ENCODE data around the gene EVI5.

The EVI5 gene

GRCh38 chr1:92519043-92519442 lies 265.9 kb downstream of the EVI5 start:
- POLR2A ChIA-PET = no interaction called here
- TF ChIP-seq NFRKB (IDR thresholded peaks at IDR 0.05) = no peak
- TF ChIP-seq ELF4 (IDR thresholded peaks at IDR 0.05) = no peak
- no peak for TF ChIP-seq SUZ12 (IDR thresholded peaks at IDR 0.05)
- TF ChIP-seq FOXA1 (IDR thresholded peaks at IDR 0.05) = no peak
- TF ChIP-seq FOXK2 (IDR thresholded peaks at IDR 0.05) = no peak
- no peak for TF ChIP-seq HDGF (IDR thresholded peaks at IDR 0.05; ENCODE audit: borderline replicate concordance)
- TF ChIP-seq L3MBTL2 (conservative IDR thresholded peaks at IDR 0.05) = no peak
- TF ChIP-seq, protein P1, sequence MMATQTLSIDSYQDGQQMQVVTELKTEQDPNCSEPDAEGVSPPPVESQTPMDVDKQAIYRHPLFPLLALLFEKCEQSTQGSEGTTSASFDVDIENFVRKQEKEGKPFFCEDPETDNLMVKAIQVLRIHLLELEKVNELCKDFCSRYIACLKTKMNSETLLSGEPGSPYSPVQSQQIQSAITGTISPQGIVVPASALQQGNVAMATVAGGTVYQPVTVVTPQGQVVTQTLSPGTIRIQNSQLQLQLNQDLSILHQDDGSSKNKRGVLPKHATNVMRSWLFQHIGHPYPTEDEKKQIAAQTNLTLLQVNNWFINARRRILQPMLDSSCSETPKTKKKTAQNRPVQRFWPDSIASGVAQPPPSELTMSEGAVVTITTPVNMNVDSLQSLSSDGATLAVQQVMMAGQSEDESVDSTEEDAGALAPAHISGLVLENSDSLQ (IDR thresholded peaks at IDR 0.05) = no peak
- TF ChIP-seq LEF1 (IDR thresholded peaks at IDR 0.05; ENCODE audit: borderline replicate concordance) = no peak
- TF ChIP-seq CTBP1 (IDR thresholded peaks at IDR 0.05; ENCODE audit: borderline replicate concordance) = no peak
- no peak for TF ChIP-seq FOXM1 (IDR thresholded peaks at IDR 0.05; ENCODE audit: borderline replicate concordance)
- TF ChIP-seq ARNT (IDR thresholded peaks at IDR 0.05) = no peak
- DNase-seq (ENCODE audit: extremely low spot score) = no peak
- CTCF ChIA-PET = no interaction called here

DNA sequence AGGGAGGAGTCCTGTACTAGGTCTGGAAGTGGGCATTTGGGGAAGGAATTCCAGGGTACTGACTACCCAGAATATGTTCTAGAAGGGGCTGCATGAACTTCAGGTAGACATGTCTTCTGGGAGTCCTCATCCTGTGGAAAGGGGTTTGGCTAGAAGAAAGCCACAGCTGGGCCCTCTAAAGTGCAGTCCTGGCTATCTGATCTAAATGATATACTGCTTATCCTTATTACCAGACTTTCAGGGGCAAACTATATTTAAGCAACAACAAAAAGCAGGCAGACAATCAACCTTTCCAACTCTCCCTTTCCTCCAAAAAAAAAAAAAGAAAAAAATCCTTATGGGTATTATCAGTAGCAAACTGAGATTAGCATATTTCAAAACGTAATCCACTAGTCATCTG lies 268.3 kb downstream of the EVI5 start:
- ChIA-PET CTCF (interaction anchor here (0.6 kb wide), 1 partner anchor 25 kb away, joined by 5 read pairs; no protein-coding TSS in a partner anchor), POLR2A (no interaction called here)

DNA sequence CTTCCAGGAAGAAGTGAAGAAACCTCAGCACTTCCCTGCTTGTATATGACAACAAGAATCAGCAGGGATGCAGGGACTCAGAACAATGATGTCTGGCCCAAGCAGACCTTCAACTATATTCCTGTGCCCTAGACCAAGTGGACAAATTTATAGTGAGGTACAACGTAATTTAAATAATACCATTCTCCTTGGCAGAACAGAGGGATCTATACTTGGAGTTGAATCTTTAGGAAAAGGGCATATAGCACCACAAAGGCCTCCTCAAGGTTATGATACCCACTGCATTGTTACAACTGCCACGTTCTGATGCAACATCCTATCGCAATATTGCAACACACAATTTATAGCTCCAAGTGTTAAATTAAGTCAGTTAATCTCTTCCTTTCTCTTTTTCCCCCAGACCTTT lies 269.1 kb downstream of the EVI5 start:
- CTCF ChIA-PET = no interaction called here
- POLR2A ChIA-PET = no interaction called here
- TF ChIP-seq CTBP1 (IDR thresholded peaks at IDR 0.05; ENCODE audit: borderline replicate concordance) (no peak), L3MBTL2 (conservative IDR thresholded peaks at IDR 0.05) (no peak), BHLHE40 (IDR thresholded peaks at IDR 0.05; ENCODE audit: borderline replicate concordance) (no peak), TARDBP (IDR thresholded peaks at IDR 0.05) (no peak)
- TF ChIP-seq, protein P1 (IDR thresholded peaks at IDR 0.05) = no peak
- DNase-seq (ENCODE audit: extremely low spot score) = no peak

More for the DNA sequence above, 268.3 kb downstream of the EVI5 start:
- TF ChIP-seq SUZ12 (IDR thresholded peaks at IDR 0.05) = no peak
- no peak for TF ChIP-seq ARNT (IDR thresholded peaks at IDR 0.05)
- TF ChIP-seq, protein P1 (IDR thresholded peaks at IDR 0.05) = no peak
- no peak for TF ChIP-seq HDGF (IDR thresholded peaks at IDR 0.05; ENCODE audit: borderline replicate concordance)
- TF ChIP-seq TARDBP (IDR thresholded peaks at IDR 0.05) = no peak
- no peak for TF ChIP-seq SP1 (IDR thresholded peaks at IDR 0.05)
- TF ChIP-seq LEF1 (IDR thresholded peaks at IDR 0.05; ENCODE audit: borderline replicate concordance) = no peak
- no peak for TF ChIP-seq FOXA1 (IDR thresholded peaks at IDR 0.05)
- no peak for TF ChIP-seq NFRKB (IDR thresholded peaks at IDR 0.05)
- no peak for TF ChIP-seq BHLHE40 (IDR thresholded peaks at IDR 0.05; ENCODE audit: borderline replicate concordance)
- TF ChIP-seq ZNF384 (IDR thresholded peaks at IDR 0.05) = no peak
- no peak for TF ChIP-seq FOXM1 (IDR thresholded peaks at IDR 0.05; ENCODE audit: borderline replicate concordance)
- no peak for TF ChIP-seq CTBP1 (IDR thresholded peaks at IDR 0.05; ENCODE audit: borderline replicate concordance)
- TF ChIP-seq L3MBTL2 (conservative IDR thresholded peaks at IDR 0.05) = no peak
- no peak for DNase-seq (ENCODE audit: extremely low spot score)

GRCh38 chr1:92511541-92511940 lies 273.4 kb downstream of the EVI5 start:
- DNase-seq (ENCODE audit: extremely low spot score) = no peak
- CTCF ChIA-PET = no interaction called here

DNA sequence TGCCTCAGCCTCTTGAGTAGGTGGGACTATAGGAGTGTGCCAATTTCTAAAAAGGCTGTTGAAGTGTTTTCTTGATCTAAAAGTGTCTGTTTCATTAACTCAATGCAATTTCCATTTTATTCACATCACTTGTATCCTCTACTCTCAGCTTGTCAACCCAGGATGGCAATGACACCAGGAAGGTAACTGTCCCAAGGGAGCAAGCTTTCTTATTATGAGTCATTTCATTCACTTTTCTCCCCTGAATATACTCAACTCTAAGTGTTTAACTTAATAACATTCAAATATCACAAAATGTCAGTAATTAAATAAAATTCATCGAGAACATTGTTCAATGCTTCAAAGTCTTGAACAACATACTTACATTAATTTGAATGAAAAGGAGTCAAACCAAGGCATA lies 275.3 kb downstream of the EVI5 start:
- no peak for DNase-seq (ENCODE audit: extremely low spot score)
- ChIA-PET CTCF (no interaction called here), POLR2A (no interaction called here)
- TF ChIP-seq HDGF (IDR thresholded peaks at IDR 0.05; ENCODE audit: borderline replicate concordance) = no peak
- TF ChIP-seq FOXM1 (IDR thresholded peaks at IDR 0.05; ENCODE audit: borderline replicate concordance) = no peak
- TF ChIP-seq ELF4 (IDR thresholded peaks at IDR 0.05) = no peak
- no peak for TF ChIP-seq TARDBP (IDR thresholded peaks at IDR 0.05)
- no peak for TF ChIP-seq LEF1 (IDR thresholded peaks at IDR 0.05; ENCODE audit: borderline replicate concordance)
- no peak for TF ChIP-seq FOXA1 (IDR thresholded peaks at IDR 0.05)

More at GRCh38 chr1:92511541-92511940, 273.4 kb downstream of the EVI5 start:
- POLR2A ChIA-PET = no interaction called here
- TF ChIP-seq CTBP1 (IDR thresholded peaks at IDR 0.05; ENCODE audit: borderline replicate concordance) (no peak), TARDBP (IDR thresholded peaks at IDR 0.05) (no peak), SUZ12 (IDR thresholded peaks at IDR 0.05) (no peak), ELF4 (IDR thresholded peaks at IDR 0.05) (no peak), LEF1 (IDR thresholded peaks at IDR 0.05; ENCODE audit: borderline replicate concordance) (no peak), FOXM1 (IDR thresholded peaks at IDR 0.05; ENCODE audit: borderline replicate concordance) (no peak), FOXA1 (IDR thresholded peaks at IDR 0.05) (no peak), FOXK2 (IDR thresholded peaks at IDR 0.05) (no peak), NFRKB (IDR thresholded peaks at IDR 0.05) (no peak), L3MBTL2 (conservative IDR thresholded peaks at IDR 0.05) (no peak), SP1 (IDR thresholded peaks at IDR 0.05) (no peak), ZNF384 (IDR thresholded peaks at IDR 0.05) (no peak)
- TF ChIP-seq, protein P1 (IDR thresholded peaks at IDR 0.05) = no peak

- TF ChIP-seq L3MBTL2 (conservative IDR thresholded peaks at IDR 0.05) (no peak), ZNF384 (IDR thresholded peaks at IDR 0.05) (no peak), LEF1 (IDR thresholded peaks at IDR 0.05; ENCODE audit: borderline replicate concordance) (no peak), TARDBP (IDR thresholded peaks at IDR 0.05) (no peak), NFRKB (IDR thresholded peaks at IDR 0.05) (no peak), ELF4 (IDR thresholded peaks at IDR 0.05) (no peak), FOXK2 (IDR thresholded peaks at IDR 0.05) (no peak), SUZ12 (IDR thresholded peaks at IDR 0.05) (no peak), FOXA1 (IDR thresholded peaks at IDR 0.05) (no peak), FOXM1 (IDR thresholded peaks at IDR 0.05; ENCODE audit: borderline replicate concordance) (no peak), BHLHE40 (IDR thresholded peaks at IDR 0.05; ENCODE audit: borderline replicate concordance) (no peak), HDGF (IDR thresholded peaks at IDR 0.05; ENCODE audit: borderline replicate concordance) (no peak), CTBP1 (IDR thresholded peaks at IDR 0.05; ENCODE audit: borderline replicate concordance) (no peak), ARNT (IDR thresholded peaks at IDR 0.05) (no peak), SP1 (IDR thresholded peaks at IDR 0.05) (no peak)
- TF ChIP-seq, protein P1 (IDR thresholded peaks at IDR 0.05) = no peak
- no peak for DNase-seq (ENCODE audit: extremely low spot score)
- CTCF ChIA-PET = interaction anchor here (0.6 kb wide), 1 partner anchor 546 kb away, joined by 3 read pairs; no protein-coding TSS in a partner anchor
- POLR2A ChIA-PET = no interaction called here
These were observed 279.8 kb downstream of the EVI5 start for GRCh38 chr1:92505015-92505692.

All from HEK293T (cell line).